Measurements from ENCODE around the gene PSMD6.
A peak's percentile ranks its signal among the peaks of the same experiment; 100 is the strongest.

The PSMD6 gene

GRCh38 chr3:64008487-64009351 lies 14.6 kb downstream of the PSMD6 start:
- no peak for DNase-seq (ENCODE audit: low read depth)

DNA sequence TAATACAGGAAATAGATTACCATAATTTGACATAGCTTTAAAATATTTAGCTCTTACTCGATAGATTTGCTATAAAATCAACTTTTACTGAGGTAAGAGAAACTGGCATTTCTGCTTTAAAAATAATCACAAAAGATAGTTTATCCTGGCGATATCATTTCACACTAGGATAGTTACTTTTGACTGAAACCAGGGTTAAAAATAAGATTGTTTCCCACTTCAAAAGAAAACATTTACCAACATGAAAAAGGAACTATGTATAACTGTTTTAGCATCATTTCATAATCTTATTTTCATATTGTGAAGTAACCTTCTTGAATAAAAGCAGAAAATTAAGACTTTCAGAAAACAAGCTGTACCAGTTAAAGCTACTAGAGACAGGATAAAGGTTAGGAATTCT lies 15.3 kb downstream of the PSMD6 start:
- no peak for DNase-seq (ENCODE audit: low read depth)

DNA sequence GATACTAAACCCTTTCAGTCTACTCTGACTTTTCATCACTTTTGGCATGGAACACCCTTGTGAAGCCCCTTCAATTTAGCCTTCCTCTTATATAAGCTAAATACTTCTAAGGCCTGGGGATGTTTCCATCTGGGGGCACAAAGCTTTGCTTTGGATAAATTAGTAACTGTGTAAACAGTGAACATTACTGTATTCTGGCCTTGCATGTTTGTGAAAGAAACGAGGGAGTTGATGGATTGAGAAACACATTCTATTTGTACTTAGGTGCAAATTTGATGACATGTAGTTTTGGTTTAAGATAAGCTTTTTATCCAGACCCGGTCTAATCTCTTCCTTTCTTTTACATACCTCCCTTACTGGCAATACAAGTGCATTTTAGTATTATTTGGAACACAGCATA lies 19.7 kb downstream of the PSMD6 start:
- no peak for DNase-seq (ENCODE audit: low read depth)

DNA sequence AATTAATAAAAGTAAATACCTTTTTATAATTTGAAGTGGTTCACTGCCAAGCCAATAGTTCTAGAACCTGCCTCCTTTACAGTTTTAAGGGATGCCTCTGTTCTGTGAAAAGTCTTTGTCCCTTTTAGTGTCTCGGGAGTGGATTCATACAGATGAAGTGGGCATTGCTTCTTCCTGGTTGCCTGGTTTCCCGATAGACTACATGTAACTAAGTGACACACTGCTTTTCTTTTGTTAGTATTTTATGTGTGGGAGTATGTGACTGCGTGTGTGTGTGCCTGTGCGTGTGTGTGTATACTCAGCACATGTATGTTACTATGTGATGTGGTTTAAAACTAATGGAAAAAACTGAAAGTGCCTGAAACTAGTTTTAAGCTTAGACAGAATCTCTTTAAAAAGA lies 21.1 kb downstream of the PSMD6 start:
- no peak for DNase-seq (ENCODE audit: low read depth)

DNA sequence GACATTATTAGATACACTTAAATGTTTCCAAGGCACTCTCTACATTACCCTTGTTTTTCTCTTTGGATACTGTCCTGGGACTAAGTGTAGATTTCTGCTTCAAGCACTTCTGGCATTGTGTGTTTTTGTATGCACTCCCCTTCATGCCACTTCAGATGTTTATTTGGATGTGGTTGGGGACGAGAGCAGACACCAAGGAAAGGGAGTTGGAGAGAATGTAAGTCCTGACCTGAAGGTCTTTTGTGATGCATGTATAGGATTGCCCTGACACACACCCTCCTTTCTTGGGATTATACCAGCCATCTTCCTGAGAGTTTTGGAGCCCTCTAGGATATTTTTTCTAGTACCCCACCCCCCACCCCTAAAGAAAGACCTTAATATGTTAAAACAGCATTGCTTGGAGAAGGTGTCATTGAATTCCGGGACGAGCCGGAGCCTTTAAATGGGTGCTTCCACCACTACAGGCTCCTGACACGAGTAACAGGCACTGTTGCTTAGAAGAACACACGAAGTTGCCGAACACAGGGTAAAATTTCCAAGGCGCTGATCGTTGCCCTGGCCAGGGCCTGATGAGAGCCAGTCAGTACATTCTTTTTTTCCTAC lies 22.7 kb downstream of the PSMD6 start:
- DNase-seq (ENCODE audit: low read depth) = no peak

GRCh38 chr3:63998852-63999754 lies 24.2 kb downstream of the PSMD6 start:
- no peak for DNase-seq (ENCODE audit: low read depth)

DNA sequence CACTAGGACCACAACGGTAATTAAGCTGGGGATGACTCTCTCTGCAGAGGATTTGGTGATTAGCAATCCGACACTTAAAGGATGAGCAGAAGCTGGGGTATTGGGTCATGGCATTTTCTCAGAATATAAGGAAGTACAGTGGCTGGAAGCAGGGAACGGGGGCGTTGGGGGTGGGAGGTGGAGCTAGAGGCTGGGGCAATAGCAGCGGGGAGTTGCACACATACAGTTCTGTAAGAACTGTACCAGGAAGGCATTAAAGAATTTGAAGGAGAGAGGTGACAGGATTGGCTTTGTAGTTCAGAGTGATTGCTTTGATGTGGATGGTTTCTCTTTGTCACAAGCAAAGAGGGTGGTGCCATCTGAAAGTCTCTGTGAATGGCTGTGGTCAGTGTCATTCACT lies 28.2 kb downstream of the PSMD6 start:
- DNase-seq (ENCODE audit: low read depth) = no peak

DNA sequence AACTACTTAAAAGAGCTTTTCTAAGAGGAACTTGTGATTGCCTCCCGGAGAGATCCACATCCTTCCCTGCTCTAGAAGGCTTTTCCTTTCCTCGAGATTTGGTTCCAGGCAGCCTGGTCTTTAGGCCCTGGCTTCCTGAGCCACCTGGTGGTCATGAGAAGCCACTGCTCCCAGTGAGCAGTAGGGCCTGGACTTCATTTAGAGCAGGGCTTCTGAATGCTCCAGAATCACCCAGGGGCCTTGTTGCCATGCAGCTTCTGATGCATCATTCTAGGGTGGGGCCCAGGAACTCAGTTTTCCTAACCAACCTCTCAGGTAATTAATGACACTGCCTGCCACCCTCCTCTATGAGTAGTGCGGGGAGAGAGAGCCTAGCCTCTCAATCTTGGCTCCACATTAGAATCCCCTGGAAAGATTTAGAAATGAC lies 29.6 kb downstream of the PSMD6 start:
- peak; percentile 27 for DNase-seq (ENCODE audit: low read depth)

DNA sequence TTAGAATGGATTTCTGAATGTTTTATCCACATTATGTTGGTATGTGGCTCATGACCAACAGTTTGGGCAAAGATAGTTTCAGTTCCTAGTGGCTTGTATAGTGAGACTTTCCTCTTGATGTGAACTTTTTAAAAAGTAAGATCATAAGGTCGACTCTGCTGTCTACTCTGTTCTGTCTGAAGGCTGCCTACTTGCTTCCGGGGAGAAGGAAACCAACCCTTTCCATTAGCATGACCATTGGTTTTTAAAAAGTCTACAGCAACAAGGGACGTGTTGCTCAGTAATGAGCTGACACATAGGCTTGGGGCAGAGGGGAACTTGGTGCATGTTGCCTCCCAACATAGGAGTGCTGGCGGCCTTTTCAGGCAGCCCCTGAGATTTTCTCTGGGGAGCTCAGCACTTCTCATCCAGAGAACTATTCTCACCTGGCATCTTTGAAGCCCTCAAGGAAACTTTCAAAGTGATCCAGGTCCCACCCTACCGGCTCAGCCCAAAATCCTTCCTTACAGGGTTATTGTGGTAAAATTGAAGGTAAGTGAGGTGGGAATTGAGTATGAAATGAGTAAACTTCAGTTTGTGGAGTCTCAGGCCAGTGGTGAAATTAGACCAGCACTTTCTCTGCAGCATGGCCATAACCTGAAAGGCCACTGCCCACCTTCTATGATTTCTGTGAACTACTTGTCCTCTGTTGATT lies 30.6 kb downstream of the PSMD6 start:
- DNase-seq (ENCODE audit: low read depth) = no peak

DNA sequence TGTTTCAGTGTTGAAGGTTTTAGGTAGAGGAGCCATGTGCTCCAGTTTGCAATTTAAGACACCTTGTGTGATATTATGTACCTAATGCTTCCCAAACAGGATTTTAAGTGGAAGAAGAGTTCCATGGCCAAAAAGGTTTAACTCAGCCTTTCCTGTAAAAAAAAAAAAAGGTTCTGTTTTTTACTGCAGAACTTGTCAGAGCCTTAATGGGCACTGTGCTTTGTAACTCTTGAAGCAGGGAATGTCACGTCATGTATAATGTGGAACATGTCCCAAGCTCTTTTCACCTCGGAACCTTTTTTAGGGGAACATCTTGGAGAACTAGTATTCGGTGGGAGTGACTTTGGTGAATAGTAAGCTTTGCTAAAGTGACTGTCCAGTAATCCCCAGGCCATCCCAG lies 31.6 kb downstream of the PSMD6 start:
- DNase-seq (ENCODE audit: low read depth) = no peak

DNA sequence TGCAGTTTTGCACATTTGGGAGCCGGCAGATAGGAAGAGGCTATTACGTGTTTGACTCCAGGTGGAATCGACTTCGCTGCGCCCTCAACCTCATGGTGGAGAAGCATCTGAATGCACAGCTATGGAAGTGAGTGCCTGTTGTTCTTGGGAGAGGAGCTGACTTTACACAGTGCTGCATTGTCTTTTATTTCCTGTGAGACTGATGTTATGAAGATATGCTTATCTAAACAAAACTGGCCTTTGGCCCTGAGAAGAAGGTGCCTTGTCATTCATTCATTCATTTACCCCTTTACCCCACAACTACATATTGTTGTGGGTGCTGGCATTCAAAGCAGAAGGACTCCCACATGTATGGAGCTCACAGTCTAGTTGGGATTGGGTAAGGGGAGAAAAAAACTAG lies 32.6 kb downstream of the PSMD6 start:
- DNase-seq (ENCODE audit: low read depth) = no peak

DNA sequence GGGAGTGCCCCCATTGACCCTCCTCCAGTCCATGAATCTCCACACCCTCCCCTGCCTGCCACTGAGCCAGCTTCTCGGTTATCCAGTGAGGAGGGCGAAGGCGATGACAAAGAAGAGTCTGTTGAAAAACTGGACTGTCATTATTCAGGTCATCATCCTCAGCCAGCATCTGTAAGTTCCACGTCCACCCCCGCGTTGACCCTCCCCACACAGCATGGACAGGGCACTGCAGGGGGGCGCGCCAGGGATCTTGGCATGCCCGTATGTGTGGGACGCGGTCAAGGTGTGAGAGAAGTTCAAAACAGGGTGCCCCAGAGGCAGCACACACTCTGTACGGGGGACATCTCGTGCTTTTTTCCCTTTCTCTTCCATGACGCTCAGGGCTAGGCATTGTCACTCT lies 33.1 kb downstream of the PSMD6 start:
- no peak for DNase-seq (ENCODE audit: low read depth)

- no peak for DNase-seq (ENCODE audit: low read depth)
These were observed 34.4 kb downstream of the PSMD6 start for GRCh38 chr3:63988943-63989342.

- DNase-seq (ENCODE audit: low read depth) = no peak
These were observed 36.5 kb downstream of the PSMD6 start for GRCh38 chr3:63986831-63987230.

DNA sequence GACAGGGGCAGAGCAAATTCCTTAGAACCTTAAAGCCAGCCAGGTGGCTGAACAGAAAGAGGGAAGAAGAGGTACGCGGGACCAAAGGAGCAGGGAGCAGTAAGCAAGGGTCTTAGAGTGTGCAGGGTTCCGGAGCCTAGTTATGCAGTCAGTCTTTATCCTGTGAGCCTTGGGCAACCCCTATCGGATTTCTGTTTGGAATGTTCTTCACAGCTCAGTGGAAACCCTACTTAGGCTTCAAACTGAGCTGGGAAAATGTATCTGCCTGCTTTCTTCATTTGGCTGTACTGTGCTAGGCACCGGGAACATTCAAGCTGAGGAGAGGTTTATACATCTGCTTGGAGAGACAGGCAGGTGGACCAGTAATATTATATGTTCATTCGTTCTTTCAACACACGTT lies 37.1 kb downstream of the PSMD6 start:
- no peak for DNase-seq (ENCODE audit: low read depth)

DNA sequence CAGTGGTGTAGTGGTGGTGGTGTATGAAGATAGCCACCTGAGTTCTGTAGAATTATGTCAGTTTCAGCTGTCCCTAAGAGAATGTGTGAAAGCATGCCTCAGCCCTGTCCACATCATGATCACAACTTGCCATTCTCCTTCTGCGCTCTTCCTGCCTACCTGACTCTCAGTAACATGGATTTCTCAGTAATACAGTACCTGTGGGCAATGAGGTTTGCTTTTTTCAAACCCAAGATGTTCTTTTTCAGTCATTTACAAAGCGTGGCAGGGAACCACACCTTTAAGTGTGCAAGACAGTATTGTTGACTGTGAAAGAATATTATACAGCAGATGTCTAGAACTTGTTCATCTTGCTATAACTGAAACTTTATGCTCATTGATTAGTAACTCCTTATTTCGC lies 38.9 kb downstream of the PSMD6 start:
- no peak for DNase-seq (ENCODE audit: low read depth)

DNA sequence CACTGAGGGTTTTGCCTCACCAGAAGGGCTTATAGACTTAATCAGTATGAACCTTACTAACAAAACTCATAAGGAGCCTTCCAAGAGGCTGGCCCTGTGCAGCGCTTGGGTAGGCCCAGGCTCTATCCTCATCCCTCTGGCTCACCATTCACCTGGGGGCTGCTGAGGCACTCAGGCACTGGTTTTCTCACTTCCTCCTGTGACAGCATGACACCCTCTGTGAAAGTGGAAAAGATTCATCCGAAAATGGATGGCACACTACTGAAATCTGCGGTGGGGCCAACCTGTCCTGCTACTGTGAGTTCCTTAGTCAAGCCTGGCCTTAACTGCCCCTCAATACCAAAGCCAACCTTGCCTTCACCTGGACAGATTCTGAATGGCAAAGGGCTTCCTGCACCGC lies 41.3 kb downstream of the PSMD6 start:
- DNase-seq (ENCODE audit: low read depth) = no peak

- DNase-seq (ENCODE audit: low read depth) = no peak
These were observed 42.3 kb downstream of the PSMD6 start for GRCh38 chr3:63980830-63981498.

DNA sequence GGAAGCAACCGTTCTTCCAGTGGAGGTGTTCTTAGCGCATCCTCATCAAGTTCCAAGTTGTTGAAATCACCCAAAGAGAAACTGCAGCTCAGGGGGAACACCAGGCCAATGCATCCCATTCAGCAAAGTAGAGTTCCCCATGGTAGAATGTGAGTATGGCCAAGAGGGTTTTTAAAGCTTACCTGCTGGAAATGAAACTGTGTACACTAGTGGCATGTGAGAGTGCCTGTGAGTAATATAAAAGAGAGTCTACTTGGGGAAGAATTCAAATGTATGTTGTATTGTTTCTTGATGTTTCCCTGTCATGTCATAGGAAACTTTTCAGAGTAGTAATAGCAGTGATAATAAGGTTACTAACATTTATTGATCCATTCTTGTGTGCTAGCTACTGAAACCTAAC lies 43.3 kb downstream of the PSMD6 start:
- no peak for DNase-seq (ENCODE audit: low read depth)

DNA sequence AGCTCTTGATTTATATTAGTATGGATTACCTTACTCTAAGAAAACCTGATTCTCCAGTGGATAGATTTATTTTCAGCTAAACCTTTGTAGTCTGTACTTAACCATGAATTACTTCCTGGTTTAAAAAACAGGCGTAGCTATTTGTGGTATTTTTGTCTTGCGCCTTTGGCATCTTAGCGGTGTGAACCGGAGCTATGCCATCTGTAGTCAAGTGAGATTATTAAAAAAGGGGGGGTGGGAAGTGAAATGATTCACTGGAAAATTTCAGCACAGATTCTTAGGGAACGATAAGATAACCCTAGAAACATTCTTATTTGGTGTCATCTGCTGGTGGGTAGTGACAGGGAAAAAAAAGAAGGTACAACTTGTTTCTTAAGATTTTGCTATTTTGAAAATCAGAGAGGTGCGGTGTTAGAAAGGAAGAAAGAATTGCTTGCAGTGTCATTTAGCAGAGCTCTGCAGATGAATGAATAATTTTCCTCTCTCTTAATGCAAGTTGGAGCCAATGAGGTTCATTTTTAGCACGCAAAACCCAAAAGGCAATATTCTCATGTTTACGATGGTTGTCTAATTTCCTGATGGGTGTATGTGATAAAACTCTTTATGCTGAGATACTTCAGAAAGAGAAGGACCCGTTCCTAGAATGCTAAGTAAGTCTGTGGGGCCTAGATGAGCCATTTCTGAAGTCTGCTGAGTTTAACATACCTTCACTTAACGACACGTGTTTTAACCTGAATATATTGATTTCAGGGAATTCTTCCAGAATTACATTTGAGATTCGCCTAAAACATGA lies 44.0 kb downstream of the PSMD6 start:
- DNase-seq (ENCODE audit: low read depth) = no peak

GRCh38 chr3:63977893-63978292 lies 45.4 kb downstream of the PSMD6 start:
- DNase-seq (ENCODE audit: low read depth) = no peak
